K562 (cell line): ENCODE measurements around the gene INHA. TPM values are rescaled to one million over a fixed set of nuclear protein-coding genes. Genes with fewer than 3 reads are reported as not detected.

Source experiments
- ATAC-seq: fragments of 200-7000 bp; cut with Tn5 transposase; 3 replicates; pipeline ENCODE4 v1.9.1; 2020; ENCODE audit warnings: moderate library complexity
- BruUV-seq: library from RNA; stranded (reverse); fragments of 400-500 nt; replicated peaks from 2 replicates; lab custom pipeline; 2021; lab: Mats Ljungman, UMichigan
- CTCF ChIA-PET: fragments of 300-600 bp; formaldehyde crosslinking; extraction: SDS; loops from one replicate; lab custom pipeline; 2021; ENCODE audit warnings: low intra/inter-chr PET ratio; lab: Yijun Ruan, JAX
- POLR2A ChIA-PET: fragments of 300-600, 350-650 bp; sonication (Branson Sonifier 250); formaldehyde crosslinking; extraction: SDS; loops from one replicate; lab custom pipeline; 2021; ENCODE audit warnings: antibody characterized with exemption, inconsistent platforms; lab: Yijun Ruan, JAX
- DNase-seq, 4 experiments: peaks; one replicate each; pipeline versions ENCODE4 v3.0.0 to v3.0.0-alpha.2; 2011 to 2018; ENCODE audit warnings: low spot score in 3 of 4, mixed read lengths in 3 of 4; ENCODE audit errors: extremely low read depth in 1 of 4
- FAIRE-seq: peaks from 2 replicates; lab custom pipeline; 2011; peaks lifted over from hg19 to GRCh38; lab: Jason Lieb, UNC
- H2AFZ ChIP-seq: 2 replicates; pipeline ENCODE4 v1.6.0; 2011; ENCODE audit warnings: low read depth, low read length, control low read depth, inconsistent platforms
- H3K27ac ChIP-seq: fragments of 200-600 bp; 3 replicates; pipeline ENCODE4 v1.8.0; 2011; ENCODE audit warnings: low read depth, mild to moderate bottlenecking, control low read depth, inconsistent platforms, low read length, moderate library complexity, mixed read lengths; ENCODE audit errors: extremely low read depth
- H3K27me3 ChIP-seq, 2 experiments: fragments of 300-600 bp in 1 of 2; 2 replicates in 1 of 2; 3 replicates in 1 of 2; pipeline versions ENCODE4 v1.6.0 to v1.8.0; 2011; ENCODE audit warnings: inconsistent platforms in 2 of 2, low read length in 2 of 2, mild to moderate bottlenecking in 1 of 2, mixed read lengths in 1 of 2, moderate library complexity in 1 of 2; ENCODE audit not compliant: control insufficient read depth in 2 of 2, insufficient read depth in 2 of 2
- H3K36me3 ChIP-seq: fragments of 300-600 bp; 3 replicates; pipeline ENCODE4 v1.8.0; 2011; ENCODE audit warnings: mild to moderate bottlenecking, low read length, inconsistent platforms; ENCODE audit not compliant: control insufficient read depth, insufficient read depth
- H3K4me1 ChIP-seq, 2 experiments: fragments of 200-600 bp in 1 of 2; replicated peaks in 1 of 2; 2 replicates in 1 of 2; 3 replicates in 1 of 2; pipeline versions ENCODE4 v1.5.1 to v1.8.0; 2011; ENCODE audit warnings: inconsistent platforms in 2 of 2, low read length in 2 of 2, mild to moderate bottlenecking in 1 of 2, mixed read lengths in 1 of 2, moderate library complexity in 1 of 2; ENCODE audit not compliant: control insufficient read depth in 2 of 2, insufficient read depth in 2 of 2
- H3K4me2 ChIP-seq: 2 replicates; pipeline ENCODE4 v1.6.1; 2011; ENCODE audit warnings: low read length, control low read depth, inconsistent platforms, mixed read lengths; ENCODE audit not compliant: insufficient read depth
- H3K4me3 ChIP-seq: fragments of 200-600 bp; sonication (generic), shearing (Covaris generic); 2 replicates; pipeline ENCODE4 v1.5.1; 2016; ENCODE audit warnings: control low read depth, inconsistent platforms
- H3K79me2 ChIP-seq: fragments of 200-600 bp; 3 replicates; pipeline ENCODE4 v1.8.0; 2011; ENCODE audit warnings: low read length, inconsistent platforms; ENCODE audit not compliant: control insufficient read depth, insufficient read depth
- H3K9ac ChIP-seq, 2 experiments: 2 replicates each; pipeline versions ENCODE4 v1.6.0 to v1.6.1; 2011; ENCODE audit warnings: low read depth in 2 of 2, low read length in 2 of 2, control low read depth in 1 of 2, inconsistent platforms in 1 of 2, mild to moderate bottlenecking in 1 of 2, mixed read lengths in 1 of 2; ENCODE audit not compliant: insufficient read depth in 1 of 2
- H3K9me1 ChIP-seq: one replicate; pipeline ENCODE4 v1.6.0; 2011; ENCODE audit warnings: inconsistent platforms, mild to moderate bottlenecking, low read length, moderate library complexity; ENCODE audit not compliant: control insufficient read depth, insufficient read depth
- H3K9me3 ChIP-seq: replicated peaks from 2 replicates; pipeline ENCODE4 v1.5.1; 2011; ENCODE audit warnings: low read depth, low read length, inconsistent platforms; ENCODE audit not compliant: control insufficient read depth, insufficient read depth
- H4K20me1 ChIP-seq: replicated peaks from 2 replicates; pipeline ENCODE4 v1.6.1; 2011; ENCODE audit warnings: low read length, inconsistent platforms, mixed read lengths; ENCODE audit not compliant: control insufficient read depth, insufficient read depth
- CBFB ChIP-seq: sonication (generic); formaldehyde crosslinking; IDR thresholded peaks from 2 replicates; pipeline ENCODE4 v1.4.0; 2020; ENCODE audit warnings: mild to moderate bottlenecking, missing genetic modification reagents
- CREBBP ChIP-seq: IDR thresholded peaks from one replicate; pipeline ENCODE4 v1.6.1; 2012; ENCODE audit warnings: low read depth, mild to moderate bottlenecking, control low read depth, inconsistent platforms, low read length
- DPF2 ChIP-seq: fragments of 450-650 bp; IDR thresholded peaks from 2 replicates; pipeline ENCODE4 v1.6.1; 2016
- EGR1 ChIP-seq: fragments of 450-650 bp; conservative IDR thresholded peaks from 2 replicates; pipeline ENCODE4 v1.6.1; 2017; ENCODE audit warnings: mild to moderate bottlenecking
- ELF1 ChIP-seq: fragments of 200-800 bp; sonication (Bioruptor generic); IDR thresholded peaks from 2 replicates; pipeline ENCODE4 v1.6.1; 2016; ENCODE audit warnings: missing genetic modification characterization, missing compliant biosample characterization
- ETS1 ChIP-seq: conservative IDR thresholded peaks from 2 replicates; pipeline ENCODE4 v1.6.1; 2011; ENCODE audit warnings: low read depth, mild to moderate bottlenecking, low read length; ENCODE audit not compliant: control insufficient read depth
- FOXJ2 ChIP-seq: fragments of 200-800 bp; sonication (Bioruptor generic); IDR thresholded peaks from 2 replicates; pipeline ENCODE4 v1.6.1; 2016; ENCODE audit warnings: missing genetic modification characterization, missing compliant biosample characterization
- GATAD2A ChIP-seq: fragments of 450-650 bp; IDR thresholded peaks from 2 replicates; pipeline ENCODE4 v1.6.1; 2017
- NR4A1 ChIP-seq, 2 experiments: fragments of 250-450 bp in 1 of 2; fragments of 450-650 bp in 1 of 2; sonication (Bioruptor Pico) in 1 of 2; IDR thresholded peaks; 2 replicates each; pipeline versions ENCODE4 v1.4.0 to v1.6.1; 2016 to 2020; ENCODE audit warnings: mild to moderate bottlenecking in 2 of 2, missing compliant biosample characterization in 1 of 2, missing genetic modification characterization in 1 of 2, moderate library complexity in 1 of 2
- POLR2AphosphoS5 ChIP-seq: IDR thresholded peaks from 2 replicates; pipeline ENCODE4 v1.6.1; 2011; ENCODE audit warnings: mild to moderate bottlenecking, low read depth, low read length, moderate library complexity; ENCODE audit not compliant: control insufficient read depth, insufficient read depth
- RAD51 ChIP-seq: fragments of 450-650 bp; IDR thresholded peaks from 2 replicates; pipeline ENCODE4 v1.7.1; 2016; ENCODE audit warnings: low read depth, mild to moderate bottlenecking, borderline replicate concordance
- RBM15 ChIP-seq: fragments of 200-400 bp; formaldehyde crosslinking; IDR thresholded peaks from 2 replicates; pipeline ENCODE4 v1.6.1; 2018; ENCODE audit warnings: mild to moderate bottlenecking, low read length, moderate library complexity; ENCODE audit not compliant: insufficient read depth
- SIN3B ChIP-seq: fragments of 450-650 bp; IDR thresholded peaks from 2 replicates; pipeline ENCODE4 v1.6.1; 2017; ENCODE audit warnings: low read depth, mild to moderate bottlenecking, moderate library complexity
- TARDBP ChIP-seq: fragments of 450-650 bp; IDR thresholded peaks from 2 replicates; pipeline ENCODE4 v1.6.1; 2016
- TCF15 ChIP-seq: fragments of 250-450 bp; sonication (Bioruptor Pico); IDR thresholded peaks from 2 replicates; pipeline ENCODE4 v1.8.0; 2022; ENCODE audit warnings: moderate library complexity, mild to moderate bottlenecking, inconsistent platforms
- TEAD2 ChIP-seq: fragments of 450-650 bp; IDR thresholded peaks from 2 replicates; pipeline ENCODE4 v1.6.1; 2016; ENCODE audit warnings: missing genetic modification characterization, control low read depth, missing compliant biosample characterization
- ZBTB8A ChIP-seq: fragments of 450-650 bp; IDR thresholded peaks from 2 replicates; pipeline ENCODE4 v1.6.1; 2018; ENCODE audit warnings: mild to moderate bottlenecking, moderate library complexity; ENCODE audit not compliant: partially characterized antibody
- ZNF644 ChIP-seq: fragments of 200-800 bp; sonication (Bioruptor generic); IDR thresholded peaks from 2 replicates; pipeline ENCODE4 v1.6.1; 2016; ENCODE audit warnings: low read depth, missing genetic modification characterization, missing compliant biosample characterization
- WGBS: fragments of 100-300 bp; shearing (Covaris generic); methylation state at CpG from one replicate; pipeline ENCODE4 v1.1.6; 2016; ENCODE audit warnings: low coverage, mixed read lengths; ENCODE audit not compliant: insufficient coverage; ENCODE audit errors: missing lambda C conversion rate; 5-methylcytosine and 5-hydroxymethylcytosine counted together
- in situ Hi-C: fragments of 300-500 bp; cut with MboI; formaldehyde crosslinking; loops from 4 replicates; pipeline ENCODE4 v1.15.0; 2018; ENCODE audit warnings: inconsistent platforms, mixed read lengths
- intact Hi-C: fragments of 100-400 bp; cut with micrococcal nuclease; formaldehyde crosslinking; loops from 2 replicates; pipeline ENCODE4 v1.14.2; 2022
- polyA plus RNA-seq, 8 experiments: library from polyadenylated mRNA; depleted of rRNA in 4 of 8; stranded (reverse) in 5 of 8; unstranded in 3 of 8; fragments of >200 nt; fragmentation: Nextera tagmentation in 2 of 8; fragmentation: Illumina TruSeq in 1 of 8; extraction: Ambion mirVana in 2 of 8; extraction: Trizol in 1 of 8; gene quantifications; 2 replicates each; pipeline versions ENCODE4 v1.2.1 to v1.2.3, GENCODE V29; 2011 to 2014; ENCODE audit warnings: inconsistent platforms in 1 of 8, missing spikeins in 1 of 8
- total RNA-seq, 7 experiments: library from RNA; depleted of rRNA in 6 of 7; stranded (reverse); fragments of >200 nt in 6 of 7; fragmentation: Illumina TruSeq in 2 of 7; extraction: Trizol in 2 of 7; gene quantifications; 2 replicates each; pipeline versions ENCODE4 v1.2.1 to v1.2.3, GENCODE V29; 2011 to 2021; ENCODE audit warnings: low replicate concordance in 1 of 7
- TF ChIP-seq, protein P1 (sequence below): fragments of 200-800 bp; sonication (Bioruptor generic); IDR thresholded peaks from 2 replicates; pipeline ENCODE4 v1.6.1; 2017; ENCODE audit warnings: missing genetic modification characterization, missing compliant biosample characterization

Gene INHA
- total and polyA plus RNA-seq, 9 of the 15 experiments (the other 6 are each of a cell fraction or from before 2014, with no cell fraction given), result 0.07 to 1.9 (median 0.40) TPM

DNA sequence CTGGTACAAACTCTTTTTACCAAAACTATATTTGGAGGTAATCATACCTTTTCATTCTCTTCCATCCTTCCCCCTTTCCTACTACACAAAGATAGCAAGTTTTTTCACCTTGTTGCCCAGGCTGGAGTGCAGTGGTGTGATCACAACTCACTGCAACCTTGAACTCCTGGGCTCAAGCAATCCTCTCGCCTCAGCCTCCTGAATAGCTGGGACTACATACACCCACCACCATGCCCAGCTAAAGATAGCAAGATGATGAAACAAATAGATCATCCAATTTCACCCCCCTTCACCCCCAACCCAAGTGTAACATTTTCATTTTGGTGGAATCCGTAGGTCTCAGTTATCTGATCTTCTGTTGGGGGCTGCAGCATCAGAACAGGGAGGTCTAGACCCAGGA is 21.0 kb downstream of the INHA start:
- ChIA-PET POLR2A (interaction anchor here (1.3 kb wide), 1 partner anchor 16 kb away, joined by 8 read pairs; no protein-coding TSS in a partner anchor), CTCF (interaction anchor here (0.7 kb wide), 1 partner anchor 143 kb away, joined by 4 read pairs; no protein-coding TSS in a partner anchor)
- in situ Hi-C loops (no loop called here), intact Hi-C loops (no loop called here)
- Histone ChIP-seq H3K27ac (no peak overlapping the region), H3K4me1 (peaks cover 9 to 20% of the 10 kb centered on the region in 2 experiments), H3K9me3 (no peaks in the 10 kb centered on the region), H3K4me3 (no peak overlapping the region), H2AFZ (no peak overlapping the region), H4K20me1 (no peaks in the 10 kb centered on the region), H3K9me1 (no peaks in the 10 kb centered on the region), H3K36me3 (no peaks in the 10 kb centered on the region), H3K27me3 (no peaks in the 10 kb centered on the region), H3K79me2 (peaks cover 10% of the 10 kb centered on the region), H3K9ac (no peak overlapping the region), H3K4me2 (no peak overlapping the region)
- FAIRE-seq, result no peak
- WGBS, result 54% methylated on average over 2 of the region's 2 CpGs
- BruUV-seq, result no TSS peak
- no peak for ATAC-seq
- no peak for DNase-seq
- no peak for TF ChIP-seq EGR1
- TF ChIP-seq CREBBP, result no peak
- TF ChIP-seq FOXJ2 (tag), result no peak
- no peak for TF ChIP-seq TEAD2 (tag)
- no peak for TF ChIP-seq ETS1
- TF ChIP-seq SIN3B, result no peak
- no peak for TF ChIP-seq DPF2
- TF ChIP-seq, protein P1, sequence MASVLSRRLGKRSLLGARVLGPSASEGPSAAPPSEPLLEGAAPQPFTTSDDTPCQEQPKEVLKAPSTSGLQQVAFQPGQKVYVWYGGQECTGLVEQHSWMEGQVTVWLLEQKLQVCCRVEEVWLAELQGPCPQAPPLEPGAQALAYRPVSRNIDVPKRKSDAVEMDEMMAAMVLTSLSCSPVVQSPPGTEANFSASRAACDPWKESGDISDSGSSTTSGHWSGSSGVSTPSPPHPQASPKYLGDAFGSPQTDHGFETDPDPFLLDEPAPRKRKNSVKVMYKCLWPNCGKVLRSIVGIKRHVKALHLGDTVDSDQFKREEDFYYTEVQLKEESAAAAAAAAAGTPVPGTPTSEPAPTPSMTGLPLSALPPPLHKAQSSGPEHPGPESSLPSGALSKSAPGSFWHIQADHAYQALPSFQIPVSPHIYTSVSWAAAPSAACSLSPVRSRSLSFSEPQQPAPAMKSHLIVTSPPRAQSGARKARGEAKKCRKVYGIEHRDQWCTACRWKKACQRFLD (CRISPR knock-in tag), result no peak
- TF ChIP-seq POLR2AphosphoS5, result no peak
- TF ChIP-seq ZBTB8A, result no peak
- no peak for TF ChIP-seq TCF15 (CRISPR knock-in tag)
- no peak for TF ChIP-seq RBM15
- no peak for TF ChIP-seq TARDBP
- TF ChIP-seq RAD51, result no peak
- no peak for TF ChIP-seq NR4A1 (CRISPR knock-in tag; IDR thresholded peaks at IDR 0.05)
- TF ChIP-seq NR4A1 (tag; IDR thresholded peaks at IDR 0.05), result no peak
- TF ChIP-seq GATAD2A, result no peak
- TF ChIP-seq ZNF644 (tag), result no peak
- no peak for TF ChIP-seq ELF1 (tag)
- no peak for TF ChIP-seq CBFB
